H1 (cell line): ENCODE measurements around the gene FGFBP1. TPM values are rescaled to one million over a fixed set of nuclear protein-coding genes. Genes with fewer than 3 reads are reported as not detected.

ENCODE experiments used
- EZH2 ChIP-seq: fragments of 200-600 bp; sonication (generic); IDR thresholded peaks from 2 replicates; pipeline ENCODE4 v1.7.1; 2012; ENCODE audit warnings: low read depth, mild to moderate bottlenecking, moderate library complexity, low read length, inconsistent platforms; ENCODE audit not compliant: severe bottlenecking
- KDM5A ChIP-seq: fragments of 200-600 bp; IDR thresholded peaks from 2 replicates; pipeline ENCODE4 v1.7.1; 2012; ENCODE audit warnings: mild to moderate bottlenecking, low read length, inconsistent platforms, mixed read lengths
- POU5F1 ChIP-seq: IDR thresholded peaks from 2 replicates; pipeline ENCODE4 v1.6.1; 2011; ENCODE audit warnings: low read depth, mild to moderate bottlenecking, low read length, moderate library complexity
- SIRT6 ChIP-seq: IDR thresholded peaks from one replicate; pipeline ENCODE4 v1.7.1; 2012; ENCODE audit warnings: low read length, inconsistent platforms
- SUZ12 ChIP-seq: fragments of 200-600 bp; sonication (generic); IDR thresholded peaks from 2 replicates; pipeline ENCODE4 v1.6.1; 2012; ENCODE audit warnings: mild to moderate bottlenecking, inconsistent platforms, low read length, moderate library complexity, mixed read lengths
- polyA plus RNA-seq, 7 experiments: library from polyadenylated mRNA; depleted of rRNA in 3 of 7; stranded (reverse) in 5 of 7; unstranded in 2 of 7; fragments of >200 nt in 5 of 7; fragments of 200-250 nt in 2 of 7; gene quantifications; 1 replicate in 5 of 7; 2 replicates in 1 of 7; 4 replicates in 1 of 7; pipeline versions ENCODE4 v1.2.1 to v1.2.3, GENCODE V29; 2011 to 2013; ENCODE audit warnings: missing spikeins in 2 of 7, mixed read lengths in 2 of 7
- total RNA-seq: library from RNA; stranded (reverse); fragmentation: NEBNext Ultra II Directional; extraction: Animal tissue kit (Norgen Biotek cat#: 25700); gene quantifications from 2 replicates; pipeline ENCODE4 v1.2.1, GENCODE V29; 2021
- TF ChIP-seq, protein P1 (sequence below): fragments of 300-600 bp; sonication (generic); IDR thresholded peaks from 2 replicates; pipeline ENCODE4 v1.7.1; 2012; ENCODE audit warnings: low read length, moderate library complexity, mild to moderate bottlenecking, inconsistent platforms; ENCODE audit not compliant: insufficient replicate concordance

The FGFBP1 gene
- total and polyA plus RNA-seq, 2 of the 8 experiments (the other 6 are each of a cell fraction or from before 2014, with no cell fraction given), result 0.17 to 0.20 TPM

DNA sequence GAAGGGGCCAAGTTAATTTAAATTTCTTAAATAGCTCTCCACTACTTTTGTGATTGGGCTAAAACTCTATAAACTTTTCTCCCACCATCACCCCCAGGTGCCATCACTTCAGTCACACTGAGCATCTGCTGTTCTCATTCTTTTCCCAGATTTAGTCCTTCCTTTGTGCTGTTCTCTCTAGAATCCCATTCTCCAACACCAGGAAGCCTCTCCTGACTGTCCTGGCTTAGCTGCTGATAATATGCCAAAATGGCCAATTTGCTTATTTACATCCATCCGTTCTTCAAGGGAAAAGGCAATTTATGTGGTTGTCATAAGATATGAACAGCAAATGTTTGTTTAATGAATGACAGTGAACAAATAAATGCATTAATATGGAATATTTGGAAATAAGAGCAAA lies 44.1 kb downstream of the FGFBP1 start (continued):
- no peak for TF ChIP-seq SIRT6
- TF ChIP-seq EZH2, result no peak
- TF ChIP-seq KDM5A, result no peak
- TF ChIP-seq, protein P1, sequence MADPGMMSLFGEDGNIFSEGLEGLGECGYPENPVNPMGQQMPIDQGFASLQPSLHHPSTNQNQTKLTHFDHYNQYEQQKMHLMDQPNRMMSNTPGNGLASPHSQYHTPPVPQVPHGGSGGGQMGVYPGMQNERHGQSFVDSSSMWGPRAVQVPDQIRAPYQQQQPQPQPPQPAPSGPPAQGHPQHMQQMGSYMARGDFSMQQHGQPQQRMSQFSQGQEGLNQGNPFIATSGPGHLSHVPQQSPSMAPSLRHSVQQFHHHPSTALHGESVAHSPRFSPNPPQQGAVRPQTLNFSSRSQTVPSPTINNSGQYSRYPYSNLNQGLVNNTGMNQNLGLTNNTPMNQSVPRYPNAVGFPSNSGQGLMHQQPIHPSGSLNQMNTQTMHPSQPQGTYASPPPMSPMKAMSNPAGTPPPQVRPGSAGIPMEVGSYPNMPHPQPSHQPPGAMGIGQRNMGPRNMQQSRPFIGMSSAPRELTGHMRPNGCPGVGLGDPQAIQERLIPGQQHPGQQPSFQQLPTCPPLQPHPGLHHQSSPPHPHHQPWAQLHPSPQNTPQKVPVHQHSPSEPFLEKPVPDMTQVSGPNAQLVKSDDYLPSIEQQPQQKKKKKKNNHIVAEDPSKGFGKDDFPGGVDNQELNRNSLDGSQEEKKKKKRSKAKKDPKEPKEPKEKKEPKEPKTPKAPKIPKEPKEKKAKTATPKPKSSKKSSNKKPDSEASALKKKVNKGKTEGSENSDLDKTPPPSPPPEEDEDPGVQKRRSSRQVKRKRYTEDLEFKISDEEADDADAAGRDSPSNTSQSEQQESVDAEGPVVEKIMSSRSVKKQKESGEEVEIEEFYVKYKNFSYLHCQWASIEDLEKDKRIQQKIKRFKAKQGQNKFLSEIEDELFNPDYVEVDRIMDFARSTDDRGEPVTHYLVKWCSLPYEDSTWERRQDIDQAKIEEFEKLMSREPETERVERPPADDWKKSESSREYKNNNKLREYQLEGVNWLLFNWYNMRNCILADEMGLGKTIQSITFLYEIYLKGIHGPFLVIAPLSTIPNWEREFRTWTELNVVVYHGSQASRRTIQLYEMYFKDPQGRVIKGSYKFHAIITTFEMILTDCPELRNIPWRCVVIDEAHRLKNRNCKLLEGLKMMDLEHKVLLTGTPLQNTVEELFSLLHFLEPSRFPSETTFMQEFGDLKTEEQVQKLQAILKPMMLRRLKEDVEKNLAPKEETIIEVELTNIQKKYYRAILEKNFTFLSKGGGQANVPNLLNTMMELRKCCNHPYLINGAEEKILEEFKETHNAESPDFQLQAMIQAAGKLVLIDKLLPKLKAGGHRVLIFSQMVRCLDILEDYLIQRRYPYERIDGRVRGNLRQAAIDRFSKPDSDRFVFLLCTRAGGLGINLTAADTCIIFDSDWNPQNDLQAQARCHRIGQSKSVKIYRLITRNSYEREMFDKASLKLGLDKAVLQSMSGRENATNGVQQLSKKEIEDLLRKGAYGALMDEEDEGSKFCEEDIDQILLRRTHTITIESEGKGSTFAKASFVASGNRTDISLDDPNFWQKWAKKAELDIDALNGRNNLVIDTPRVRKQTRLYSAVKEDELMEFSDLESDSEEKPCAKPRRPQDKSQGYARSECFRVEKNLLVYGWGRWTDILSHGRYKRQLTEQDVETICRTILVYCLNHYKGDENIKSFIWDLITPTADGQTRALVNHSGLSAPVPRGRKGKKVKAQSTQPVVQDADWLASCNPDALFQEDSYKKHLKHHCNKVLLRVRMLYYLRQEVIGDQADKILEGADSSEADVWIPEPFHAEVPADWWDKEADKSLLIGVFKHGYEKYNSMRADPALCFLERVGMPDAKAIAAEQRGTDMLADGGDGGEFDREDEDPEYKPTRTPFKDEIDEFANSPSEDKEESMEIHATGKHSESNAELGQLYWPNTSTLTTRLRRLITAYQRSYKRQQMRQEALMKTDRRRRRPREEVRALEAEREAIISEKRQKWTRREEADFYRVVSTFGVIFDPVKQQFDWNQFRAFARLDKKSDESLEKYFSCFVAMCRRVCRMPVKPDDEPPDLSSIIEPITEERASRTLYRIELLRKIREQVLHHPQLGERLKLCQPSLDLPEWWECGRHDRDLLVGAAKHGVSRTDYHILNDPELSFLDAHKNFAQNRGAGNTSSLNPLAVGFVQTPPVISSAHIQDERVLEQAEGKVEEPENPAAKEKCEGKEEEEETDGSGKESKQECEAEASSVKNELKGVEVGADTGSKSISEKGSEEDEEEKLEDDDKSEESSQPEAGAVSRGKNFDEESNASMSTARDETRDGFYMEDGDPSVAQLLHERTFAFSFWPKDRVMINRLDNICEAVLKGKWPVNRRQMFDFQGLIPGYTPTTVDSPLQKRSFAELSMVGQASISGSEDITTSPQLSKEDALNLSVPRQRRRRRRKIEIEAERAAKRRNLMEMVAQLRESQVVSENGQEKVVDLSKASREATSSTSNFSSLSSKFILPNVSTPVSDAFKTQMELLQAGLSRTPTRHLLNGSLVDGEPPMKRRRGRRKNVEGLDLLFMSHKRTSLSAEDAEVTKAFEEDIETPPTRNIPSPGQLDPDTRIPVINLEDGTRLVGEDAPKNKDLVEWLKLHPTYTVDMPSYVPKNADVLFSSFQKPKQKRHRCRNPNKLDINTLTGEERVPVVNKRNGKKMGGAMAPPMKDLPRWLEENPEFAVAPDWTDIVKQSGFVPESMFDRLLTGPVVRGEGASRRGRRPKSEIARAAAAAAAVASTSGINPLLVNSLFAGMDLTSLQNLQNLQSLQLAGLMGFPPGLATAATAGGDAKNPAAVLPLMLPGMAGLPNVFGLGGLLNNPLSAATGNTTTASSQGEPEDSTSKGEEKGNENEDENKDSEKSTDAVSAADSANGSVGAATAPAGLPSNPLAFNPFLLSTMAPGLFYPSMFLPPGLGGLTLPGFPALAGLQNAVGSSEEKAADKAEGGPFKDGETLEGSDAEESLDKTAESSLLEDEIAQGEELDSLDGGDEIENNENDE, result no peak
- TF ChIP-seq POU5F1, result no peak
- no peak for TF ChIP-seq SUZ12
- TF ChIP-seq, all 59 proteins: peak for 0
